ENCODE measurements around the gene KNG1. TPM values are rescaled to one million over a fixed set of nuclear protein-coding genes. Genes with fewer than 3 reads are reported as not detected.

KNG1 gene
- total RNA-seq, 1 donor from 2014 or later: not detected

DNA sequence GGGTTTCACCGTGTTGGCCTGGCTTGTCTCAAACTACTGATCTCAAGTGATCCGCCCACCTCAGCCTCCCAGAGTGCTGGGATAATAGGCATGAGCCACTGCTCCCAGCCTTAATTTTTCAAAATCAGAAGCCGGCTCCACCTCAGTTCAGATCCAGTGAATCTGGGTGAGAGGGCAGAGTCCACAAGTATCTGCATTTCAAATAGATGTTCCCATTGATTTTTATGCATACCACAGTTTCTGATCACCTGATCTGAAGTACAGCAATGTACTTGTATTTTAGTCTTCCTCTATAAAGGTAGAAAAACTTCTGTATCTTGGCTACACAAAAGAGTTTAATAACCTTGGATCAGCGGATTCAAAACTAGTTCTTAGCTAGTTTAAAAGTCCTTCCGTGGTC lies 62.0 kb downstream of the KNG1 start:
- H3K9me3 Mint-ChIP-seq: peaks cover 4% of the 10 kb centered on the region
- peaks cover 17% of the 10 kb centered on the region for H3K27me3 Mint-ChIP-seq (ENCODE audit: low read depth)
- H3K4me1 Mint-ChIP-seq: peaks cover 7% of the 10 kb centered on the region
- no peak overlapping the region for H3K4me3 Mint-ChIP-seq
- no peak for DNase-seq (ENCODE audit: low spot score in 2 of 2, unreplicated experiment in 2 of 2)
- TF ChIP-seq, protein P1, sequence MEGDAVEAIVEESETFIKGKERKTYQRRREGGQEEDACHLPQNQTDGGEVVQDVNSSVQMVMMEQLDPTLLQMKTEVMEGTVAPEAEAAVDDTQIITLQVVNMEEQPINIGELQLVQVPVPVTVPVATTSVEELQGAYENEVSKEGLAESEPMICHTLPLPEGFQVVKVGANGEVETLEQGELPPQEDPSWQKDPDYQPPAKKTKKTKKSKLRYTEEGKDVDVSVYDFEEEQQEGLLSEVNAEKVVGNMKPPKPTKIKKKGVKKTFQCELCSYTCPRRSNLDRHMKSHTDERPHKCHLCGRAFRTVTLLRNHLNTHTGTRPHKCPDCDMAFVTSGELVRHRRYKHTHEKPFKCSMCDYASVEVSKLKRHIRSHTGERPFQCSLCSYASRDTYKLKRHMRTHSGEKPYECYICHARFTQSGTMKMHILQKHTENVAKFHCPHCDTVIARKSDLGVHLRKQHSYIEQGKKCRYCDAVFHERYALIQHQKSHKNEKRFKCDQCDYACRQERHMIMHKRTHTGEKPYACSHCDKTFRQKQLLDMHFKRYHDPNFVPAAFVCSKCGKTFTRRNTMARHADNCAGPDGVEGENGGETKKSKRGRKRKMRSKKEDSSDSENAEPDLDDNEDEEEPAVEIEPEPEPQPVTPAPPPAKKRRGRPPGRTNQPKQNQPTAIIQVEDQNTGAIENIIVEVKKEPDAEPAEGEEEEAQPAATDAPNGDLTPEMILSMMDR (IDR thresholded peaks at IDR 0.05; ENCODE audit: unreplicated experiment): no peak
- H3K27ac Mint-ChIP-seq: no peak overlapping the region
- peaks cover 2% of the 10 kb centered on the region for H3K36me3 Mint-ChIP-seq

GRCh38 chr3:186782542-186783057 lies 65.4 kb downstream of the KNG1 start:
- DNase-seq (ENCODE audit: low spot score in 2 of 2, unreplicated experiment in 2 of 2): no peak
- Mint-ChIP-seq H3K9me3 (no peaks in the 10 kb centered on the region), H3K4me1 (peaks cover 32% of the 10 kb centered on the region), H3K4me3 (peak overlapping the region; percentile 91), H3K27ac (peak overlapping the region; percentile 98), H3K27me3 (ENCODE audit: low read depth) (peaks cover 3% of the 10 kb centered on the region), H3K36me3 (peaks cover 29% of the 10 kb centered on the region)
- TF ChIP-seq, protein P1 (IDR thresholded peaks at IDR 0.05; ENCODE audit: unreplicated experiment): no peak

DNA sequence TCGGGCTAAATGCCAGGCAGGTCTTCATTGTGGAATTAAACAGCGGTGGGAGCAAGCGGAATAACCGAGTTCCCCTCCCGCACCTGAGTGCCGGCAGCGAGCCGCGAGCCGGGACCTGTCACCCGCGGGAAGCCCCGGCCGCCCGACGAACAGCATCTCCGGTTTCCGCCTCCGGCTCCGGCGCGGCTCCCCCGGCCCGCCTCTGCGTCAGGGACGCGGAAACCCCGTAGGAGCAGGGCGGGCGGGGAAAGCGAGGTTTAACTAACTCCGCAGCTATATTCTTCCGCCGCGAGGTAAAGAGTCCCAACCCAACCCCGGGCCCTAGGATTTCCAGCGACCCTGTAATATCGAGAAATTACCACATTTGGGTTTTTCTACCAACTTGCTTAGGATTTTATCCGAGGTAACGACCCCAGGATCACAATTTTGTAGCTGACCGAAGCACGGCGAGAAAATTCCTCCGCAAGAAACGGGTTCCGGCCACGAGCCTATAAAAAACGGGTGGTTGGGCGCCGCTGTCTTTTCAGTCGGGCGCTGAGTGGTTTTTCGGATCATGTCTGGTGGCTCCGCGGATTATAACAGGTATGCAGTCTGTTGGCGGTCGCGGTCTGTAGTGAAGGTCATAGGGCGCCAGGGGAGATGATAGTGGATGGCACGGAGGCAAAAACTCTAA lies 66.0 kb downstream of the KNG1 start, which contains the start of gene EIF4A2:
Gene EIF4A2, plus strand, starts transcription at position 520 of the 673 bp plus-strand sequence. Its CDS starts 34 bp downstream, at position 554.
- Mint-ChIP-seq H3K27me3 (ENCODE audit: low read depth) (peaks cover 3% of the 10 kb centered on the region), H3K4me3 (peak within 1 kb of the TSS; percentile 91), H3K27ac (peak within 1 kb of the TSS; percentile 98), H3K36me3 (peaks cover 35% of the 10 kb centered on the region), H3K4me1 (peaks cover 38% of the 10 kb centered on the region), H3K9me3 (no peaks in the 10 kb centered on the region)
- TF ChIP-seq, protein P1 (IDR thresholded peaks at IDR 0.05; ENCODE audit: unreplicated experiment): no peak
- peak; percentile 84 to 91 for DNase-seq (ENCODE audit: low spot score in 2 of 2, unreplicated experiment in 2 of 2)

DNA sequence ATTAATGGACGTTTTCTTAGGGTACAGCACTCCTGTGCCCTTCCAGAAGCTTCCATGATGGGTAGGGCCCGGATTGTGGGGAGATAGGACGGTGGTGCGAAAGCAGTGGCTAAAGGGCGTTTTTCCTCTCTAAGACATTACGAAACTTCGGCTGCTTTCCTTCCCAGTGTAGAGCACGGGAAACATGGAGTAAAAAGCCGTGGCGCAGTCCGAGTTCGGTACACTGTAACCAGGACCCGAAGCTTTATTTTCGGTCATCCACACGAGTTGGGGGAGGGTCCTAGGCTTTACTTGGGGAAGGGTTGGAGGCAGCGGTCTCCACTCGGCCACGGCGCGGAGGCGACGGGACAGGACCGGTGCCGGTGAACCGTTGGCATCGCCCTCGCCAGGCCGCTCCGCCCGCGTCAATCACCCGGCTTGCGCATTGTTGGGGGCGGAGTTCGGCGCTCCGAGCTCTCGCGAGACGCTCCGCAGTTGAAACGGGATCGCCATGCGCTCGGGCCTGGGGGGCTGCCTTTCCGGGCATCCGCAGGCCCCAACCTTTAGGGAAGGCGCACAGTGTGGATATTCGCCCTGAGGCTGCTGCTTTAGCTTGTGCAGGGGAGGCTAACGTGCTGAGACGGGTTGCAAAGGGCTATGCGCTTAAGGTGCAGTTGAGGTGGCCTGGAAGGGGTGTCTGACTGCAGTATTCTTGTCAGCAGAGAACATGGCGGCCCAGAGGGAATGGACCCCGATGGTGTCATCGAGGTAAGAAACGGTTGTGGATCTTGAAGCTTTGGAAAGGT lies 66.8 kb downstream of the KNG1 start:
- H3K27me3 Mint-ChIP-seq (ENCODE audit: low read depth): peaks cover 3% of the 10 kb centered on the region
- DNase-seq (ENCODE audit: low spot score in 2 of 2, unreplicated experiment in 2 of 2): peak; percentile 63 to 84
- H3K4me1 Mint-ChIP-seq: peaks cover 41% of the 10 kb centered on the region
- peaks cover 42% of the 10 kb centered on the region for H3K36me3 Mint-ChIP-seq
- peak overlapping the region; percentile 98 for H3K27ac Mint-ChIP-seq
- TF ChIP-seq, protein P1 (IDR thresholded peaks at IDR 0.05; ENCODE audit: unreplicated experiment): no peak
- H3K4me3 Mint-ChIP-seq: peak overlapping the region; percentile 91
- no peaks in the 10 kb centered on the region for H3K9me3 Mint-ChIP-seq

DNA sequence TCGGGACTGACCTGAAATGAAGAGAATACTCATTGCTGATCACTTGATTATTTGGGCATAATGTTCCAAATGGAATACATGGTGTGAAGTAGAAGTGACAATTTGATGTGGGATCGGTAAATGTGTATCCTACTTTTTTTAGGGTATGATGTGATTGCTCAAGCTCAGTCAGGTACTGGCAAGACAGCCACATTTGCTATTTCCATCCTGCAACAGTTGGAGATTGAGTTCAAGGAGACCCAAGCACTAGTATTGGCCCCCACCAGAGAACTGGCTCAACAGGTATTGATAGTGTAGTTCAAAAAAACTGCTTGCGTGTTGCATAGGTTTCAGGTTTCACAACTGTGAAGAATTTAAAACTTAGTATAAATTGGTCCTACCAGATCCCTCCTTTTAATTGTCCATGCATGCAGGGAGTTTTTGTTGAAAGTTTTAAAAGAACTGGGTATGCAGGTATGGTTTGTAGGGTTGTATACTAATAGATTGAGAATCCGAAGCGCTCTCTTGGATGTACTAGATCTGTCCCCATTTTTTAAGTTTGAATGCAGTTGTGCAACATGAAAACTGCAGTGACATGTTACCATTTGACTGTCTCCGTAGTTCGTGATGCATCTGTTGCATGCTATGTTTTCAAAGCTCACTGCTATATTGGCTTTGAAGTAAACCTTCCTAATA lies 67.8 kb downstream of the KNG1 start:
- Mint-ChIP-seq H3K27me3 (ENCODE audit: low read depth) (no peaks in the 10 kb centered on the region), H3K27ac (peak overlapping the region; percentile 98), H3K4me1 (peaks cover 45% of the 10 kb centered on the region), H3K4me3 (peak overlapping the region; percentile 91), H3K9me3 (no peaks in the 10 kb centered on the region), H3K36me3 (peaks cover 48% of the 10 kb centered on the region)
- TF ChIP-seq, protein P1 (IDR thresholded peaks at IDR 0.05; ENCODE audit: unreplicated experiment): no peak
- DNase-seq (ENCODE audit: low spot score in 2 of 2, unreplicated experiment in 2 of 2): no peak

Measured in mesothelial cell of epicardium (in vitro differentiated cells).